HepG2 (cell line): ENCODE results near the gene REPS2.

Experiments
- CENPT ChIP-seq: sonication (generic); formaldehyde crosslinking; IDR thresholded peaks from 2 replicates; pipeline ENCODE4 v1.8.0; 2022; ENCODE audit warnings: low read depth, mild to moderate bottlenecking, moderate library complexity, missing genetic modification reagents
- DNMT1 ChIP-seq: sonication (generic); formaldehyde crosslinking; IDR thresholded peaks from 2 replicates; pipeline ENCODE4 v1.5.1; 2020; ENCODE audit warnings: mild to moderate bottlenecking, missing genetic modification reagents
- MNT ChIP-seq: fragments of 450-650 bp; IDR thresholded peaks from 2 replicates; pipeline ENCODE4 v1.6.1; 2016
- PBX3 ChIP-seq: sonication (generic); formaldehyde crosslinking; IDR thresholded peaks from 2 replicates; pipeline ENCODE4 v1.8.1; 2023; ENCODE audit warnings: missing genetic modification reagents, inconsistent platforms, borderline replicate concordance
- REST ChIP-seq, 2 experiments: IDR thresholded peaks; 2 replicates each; pipeline ENCODE4 v1.6.1; 2011 to 2012; ENCODE audit warnings: low read length in 2 of 2, borderline replicate concordance in 1 of 2, low read depth in 1 of 2, mild to moderate bottlenecking in 1 of 2, moderate library complexity in 1 of 2
- STAT5B ChIP-seq: sonication (generic); formaldehyde crosslinking; IDR thresholded peaks from 2 replicates; pipeline ENCODE4 v1.4.0; 2020; ENCODE audit warnings: missing genetic modification reagents
- TAF1 ChIP-seq: sonication (generic); formaldehyde crosslinking; IDR thresholded peaks from 2 replicates; pipeline ENCODE4 v1.4.0; 2020; ENCODE audit warnings: missing genetic modification reagents
- TEAD2 ChIP-seq: sonication (generic); formaldehyde crosslinking; IDR thresholded peaks from 2 replicates; pipeline ENCODE4 v1.9.0; 2021; ENCODE audit warnings: missing genetic modification reagents
- ZBED4 ChIP-seq: sonication (generic); formaldehyde crosslinking; IDR thresholded peaks from 2 replicates; pipeline ENCODE4 v1.4.0; 2020; ENCODE audit warnings: missing genetic modification reagents, borderline replicate concordance
- ZNF274 ChIP-seq: sonication (generic); formaldehyde crosslinking; IDR thresholded peaks from 2 replicates; pipeline ENCODE4 v1.5.1; 2020; ENCODE audit warnings: mild to moderate bottlenecking, missing genetic modification reagents
- ZNF75D ChIP-seq: sonication (generic); formaldehyde crosslinking; IDR thresholded peaks from 2 replicates; pipeline ENCODE4 v1.8.1; 2023; ENCODE audit warnings: missing genetic modification reagents, mild to moderate bottlenecking, borderline replicate concordance

GRCh38 chrX:16994736-16995135 lies 48.3 kb downstream of the REPS2 start:
- TF ChIP-seq DNMT1 (CRISPR knock-in tag), result no peak
- TF ChIP-seq PBX3 (CRISPR knock-in tag), result no peak
- TF ChIP-seq STAT5B (CRISPR knock-in tag), result no peak
- no peak for TF ChIP-seq CENPT (CRISPR knock-in tag)
- TF ChIP-seq ZNF274 (CRISPR knock-in tag), result no peak
- no peak for TF ChIP-seq MNT
- TF ChIP-seq TAF1, result no peak
- no peak for TF ChIP-seq ZNF75D
- TF ChIP-seq ZBED4 (CRISPR knock-in tag), result no peak
- TF ChIP-seq TEAD2 (CRISPR knock-in tag), result no peak
- TF ChIP-seq REST (IDR thresholded peaks at IDR 0.05; ENCODE audit: borderline replicate concordance in 1 of 2, low read depth in 1 of 2, low read length in 2 of 2), result no peak
